ENCODE results near the gene CCDC73. TPM values are rescaled to one million over a fixed set of nuclear protein-coding genes. Genes with fewer than 3 reads are reported as not detected.

CCDC73 gene
- total RNA-seq, 1 donor from 2014 or later: not detected

DNA sequence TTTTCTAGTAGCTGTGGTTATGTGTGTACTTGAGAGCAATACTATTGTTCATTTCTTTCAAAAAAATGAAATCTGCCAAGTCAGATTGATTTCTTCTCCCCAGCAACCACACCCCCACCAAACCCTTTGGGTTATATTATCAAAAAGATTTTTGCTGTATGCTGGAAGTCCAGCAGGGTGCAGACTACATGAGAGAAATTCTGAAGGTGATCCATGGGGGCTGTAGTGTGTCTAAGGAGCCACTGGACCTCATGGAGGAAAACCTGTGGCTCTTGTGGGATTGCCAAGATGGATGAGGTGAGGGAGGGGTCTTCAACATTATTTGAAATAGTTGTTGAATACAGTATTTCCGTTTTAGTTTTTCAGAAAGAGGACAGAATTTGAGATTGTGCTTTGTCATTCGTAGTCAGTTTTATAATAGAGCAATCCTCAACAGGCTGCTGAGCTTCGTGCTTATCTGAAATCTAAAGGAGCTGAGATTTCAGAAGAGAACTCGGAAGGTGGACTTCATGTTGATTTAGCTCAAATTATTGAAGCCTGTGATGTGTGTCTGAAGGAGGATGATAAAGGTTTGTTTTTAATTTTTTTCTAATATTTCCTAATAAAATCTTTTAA is 207.8 kb downstream of the CCDC73 start:
- no peak for DNase-seq

DNA sequence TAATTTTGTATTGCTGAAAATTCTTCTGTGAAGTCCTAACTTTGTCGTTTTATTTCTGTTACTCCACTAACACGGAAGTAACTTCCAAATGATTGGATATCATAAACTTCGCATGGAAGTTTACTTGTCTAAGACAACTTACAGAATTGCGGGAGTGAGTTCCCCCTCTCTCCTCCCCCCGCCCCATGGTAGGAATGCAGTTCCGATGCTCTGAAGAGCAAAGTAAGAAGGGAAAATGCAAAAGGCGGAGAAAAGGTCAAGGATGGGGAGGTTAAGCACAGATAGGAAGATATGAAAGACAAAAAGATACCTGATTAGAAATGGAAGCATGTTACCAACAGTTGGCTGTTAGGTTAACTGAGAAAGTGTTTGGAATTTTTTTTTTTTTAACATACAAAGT is 209.5 kb downstream of the CCDC73 start:
- peak; percentile 2 for DNase-seq

DNA sequence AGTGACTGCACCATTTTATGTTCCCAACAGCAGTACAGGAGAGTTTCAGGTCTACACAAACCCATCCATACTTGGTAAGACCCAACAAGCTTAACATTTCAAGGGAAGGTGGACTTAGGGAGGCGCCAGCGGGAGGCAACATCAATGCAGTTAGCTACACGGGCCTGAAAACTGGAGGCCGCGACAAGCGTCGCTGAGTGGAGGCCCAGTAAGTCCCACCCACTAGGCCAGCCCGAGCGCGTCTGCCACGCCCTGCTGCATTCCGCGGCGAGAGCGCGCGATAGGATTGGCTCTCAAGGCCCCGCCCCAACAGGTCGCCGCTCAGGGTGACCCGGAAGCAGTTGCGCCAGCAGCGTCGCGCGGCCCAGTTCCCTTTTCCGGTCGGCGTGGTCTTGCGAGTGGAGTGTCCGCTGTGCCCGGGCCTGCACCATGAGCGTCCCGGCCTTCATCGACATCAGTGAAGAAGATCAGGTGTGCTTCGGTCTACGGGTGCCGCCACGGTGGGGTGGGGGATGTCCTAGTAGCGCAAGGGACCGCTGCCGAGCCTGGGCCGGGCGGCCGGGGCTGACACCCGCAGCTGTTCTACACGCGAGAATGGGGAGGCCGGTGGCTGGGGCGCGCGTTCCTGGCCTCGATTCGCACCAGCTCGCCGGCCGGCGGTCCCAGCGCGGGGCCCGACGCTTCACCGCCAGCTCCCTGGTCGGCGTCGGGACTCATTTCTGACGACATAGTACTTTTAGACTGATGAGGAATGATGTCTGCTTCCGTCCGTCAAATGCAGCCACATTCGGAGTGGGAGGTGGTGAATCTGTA is 210.8 kb downstream of the CCDC73 start, which contains the start of gene EIF3M:
EIF3M (plus strand) TSS at position 373 of the 813 bp plus-strand sequence; CDS start at position 430, 57 bp downstream.
- peak; percentile 98 for DNase-seq

DNA sequence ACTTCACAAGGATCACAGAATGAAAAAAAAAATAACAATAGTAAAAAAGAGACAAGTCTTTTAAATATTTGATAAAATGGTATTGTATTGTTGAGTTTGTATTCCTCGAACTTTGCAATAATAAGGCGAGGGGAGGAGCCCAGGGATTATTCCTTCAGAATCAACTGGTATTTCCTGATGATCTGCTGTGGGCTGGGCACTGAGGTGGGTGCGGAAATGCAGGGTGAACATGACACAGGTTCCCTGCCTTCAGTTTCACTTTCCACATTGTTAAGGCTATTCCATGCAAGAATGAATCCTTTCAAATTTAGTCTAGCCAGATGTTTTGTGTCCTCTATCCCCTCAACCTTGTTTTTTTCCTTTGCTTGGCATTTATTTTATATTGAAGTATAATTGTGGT is 212.9 kb downstream of the CCDC73 start:
- DNase-seq: no peak

DNA sequence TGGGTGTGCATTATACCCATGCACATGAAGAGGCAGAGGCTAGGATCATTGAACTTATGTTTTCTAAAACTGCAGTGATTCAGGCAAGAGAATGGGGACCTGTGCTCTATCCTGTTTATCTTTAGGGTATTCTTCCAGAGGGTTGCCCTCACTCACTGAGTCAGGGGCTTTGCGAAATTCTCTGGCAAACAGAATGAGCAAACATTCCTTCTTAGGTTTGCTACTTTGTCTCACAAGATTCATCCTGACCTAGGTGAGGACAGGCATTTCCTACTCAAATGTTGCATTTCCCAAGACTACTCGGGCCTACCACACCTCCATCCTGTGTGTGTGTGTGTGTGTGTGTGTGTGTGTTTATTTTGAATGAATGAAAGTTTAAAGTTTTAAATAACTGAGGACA is 213.5 kb downstream of the CCDC73 start:
- DNase-seq: no peak

DNA sequence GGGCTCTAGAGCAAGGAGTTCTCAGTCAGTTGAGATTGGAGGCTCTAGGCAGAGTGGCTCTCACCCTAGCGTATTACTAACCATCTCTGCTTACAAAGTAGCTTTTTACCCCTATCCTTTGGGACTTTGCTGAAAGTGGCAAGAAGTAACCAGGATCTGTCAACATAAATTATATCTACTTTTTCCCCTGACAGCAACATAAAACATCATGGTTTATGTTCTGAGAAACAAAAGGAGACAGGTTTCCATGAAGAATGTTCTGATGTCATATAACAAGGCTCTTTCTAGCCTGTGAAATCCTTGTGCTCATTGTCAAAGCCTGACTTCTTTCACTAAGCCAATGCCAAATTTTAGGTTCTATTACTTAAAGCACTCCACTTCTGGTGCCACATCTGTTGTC is 218.0 kb downstream of the CCDC73 start:
- no peak for DNase-seq

DNA sequence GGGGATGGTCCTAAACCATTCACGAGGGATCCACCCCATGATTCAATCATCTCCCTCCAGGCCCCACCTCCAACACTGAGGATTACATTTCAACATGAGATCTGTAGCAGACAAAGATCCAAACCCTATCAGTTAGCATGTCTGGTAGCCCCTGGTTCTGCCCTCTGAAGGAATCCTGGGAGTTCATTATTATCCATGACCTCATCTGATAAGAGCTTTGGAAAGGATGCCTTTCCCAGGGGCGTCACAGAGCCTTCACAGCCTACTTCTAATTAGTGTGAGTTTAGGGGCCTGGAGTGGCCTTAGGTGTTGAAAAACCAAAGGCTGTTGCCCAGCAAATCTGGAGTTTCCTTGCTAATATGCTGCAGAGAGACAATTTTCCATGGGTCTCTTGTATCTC is 219.4 kb downstream of the CCDC73 start:
- no peak for DNase-seq

DNA sequence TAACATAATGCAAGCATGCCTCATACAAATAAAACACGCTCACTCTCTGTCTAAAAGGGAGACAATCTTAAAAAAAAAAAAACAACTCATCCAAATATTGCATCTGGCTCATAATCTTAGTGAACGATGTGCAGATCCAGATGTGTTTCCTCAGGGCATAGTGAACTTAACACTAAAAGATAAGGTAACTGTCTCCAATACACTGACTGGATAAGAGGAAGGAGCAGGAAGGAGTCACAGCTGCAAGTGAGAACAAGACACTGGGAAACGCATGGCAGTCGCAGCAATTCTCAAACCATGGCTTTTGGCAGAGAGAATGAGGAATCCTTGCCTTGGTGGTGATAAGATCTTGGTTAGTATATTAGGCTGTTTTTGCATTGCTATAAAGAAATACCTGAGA is 220.0 kb downstream of the CCDC73 start:
- DNase-seq: no peak

DNA sequence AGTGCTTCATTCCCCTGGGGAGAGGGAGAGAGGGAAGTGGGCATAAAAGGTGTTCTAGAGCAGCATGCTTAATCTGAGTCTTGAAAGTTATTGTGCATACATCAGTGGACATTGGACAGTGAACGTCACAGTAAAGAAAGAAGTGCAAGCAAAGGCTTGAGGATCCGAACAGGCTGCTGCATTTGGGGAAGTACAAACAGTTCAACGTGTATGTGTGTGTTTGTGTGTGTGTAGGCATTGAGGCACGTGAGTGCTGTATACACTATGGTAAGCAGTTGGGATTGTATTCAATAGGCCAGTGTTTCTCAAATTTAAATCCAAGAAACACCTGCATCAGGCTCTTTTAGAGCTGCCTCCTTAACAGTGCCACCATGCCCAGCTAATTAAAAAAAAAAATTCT is 221.2 kb downstream of the CCDC73 start:
- no peak for DNase-seq

DNA sequence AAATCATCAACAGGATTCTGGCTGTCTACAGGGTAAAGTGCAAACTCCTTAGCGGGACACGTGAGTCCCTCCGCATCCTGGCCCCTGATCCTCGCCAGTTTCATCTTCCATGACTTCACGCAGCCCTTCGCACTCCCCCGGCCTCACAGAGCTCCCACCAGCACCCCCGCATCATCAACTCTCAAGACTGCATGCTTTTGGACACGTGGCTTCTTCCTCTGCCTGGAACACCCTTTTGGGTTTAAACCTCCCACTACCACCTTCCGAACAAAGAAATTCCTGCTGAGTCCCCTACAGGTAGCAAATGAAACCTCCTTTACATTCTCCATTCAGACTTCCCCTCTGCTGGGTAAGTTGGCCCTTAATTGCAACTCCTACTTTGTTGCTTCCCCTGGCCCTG is 223.4 kb downstream of the CCDC73 start:
- no peak for DNase-seq

DNA sequence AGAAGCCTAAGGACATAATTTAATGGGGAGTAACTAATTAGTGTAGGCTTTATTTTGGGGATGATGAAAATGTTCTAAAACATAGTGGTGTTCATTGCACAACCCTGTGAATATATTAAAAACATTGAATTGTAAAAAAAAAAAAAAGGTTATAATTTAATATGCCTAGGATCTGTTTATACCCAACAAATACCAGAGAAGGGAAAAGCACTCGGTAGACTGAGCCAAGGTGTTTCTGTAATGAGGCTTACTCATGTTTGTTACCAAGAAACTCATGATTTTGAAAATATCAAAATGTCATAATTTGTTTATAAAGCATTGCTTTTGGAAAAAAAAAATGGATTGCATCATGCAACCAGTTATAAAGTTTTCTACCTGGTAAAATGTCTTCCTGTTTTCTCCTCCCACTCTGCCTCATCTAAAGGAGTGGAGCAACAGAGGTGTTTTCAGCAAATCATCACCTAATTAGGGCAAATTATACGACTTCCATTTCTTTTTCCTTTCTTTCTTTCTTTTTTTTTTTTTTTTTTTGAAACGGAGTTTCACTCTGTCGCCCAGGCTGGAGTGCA is 225.1 kb downstream of the CCDC73 start:
- no peak for DNase-seq

DNA sequence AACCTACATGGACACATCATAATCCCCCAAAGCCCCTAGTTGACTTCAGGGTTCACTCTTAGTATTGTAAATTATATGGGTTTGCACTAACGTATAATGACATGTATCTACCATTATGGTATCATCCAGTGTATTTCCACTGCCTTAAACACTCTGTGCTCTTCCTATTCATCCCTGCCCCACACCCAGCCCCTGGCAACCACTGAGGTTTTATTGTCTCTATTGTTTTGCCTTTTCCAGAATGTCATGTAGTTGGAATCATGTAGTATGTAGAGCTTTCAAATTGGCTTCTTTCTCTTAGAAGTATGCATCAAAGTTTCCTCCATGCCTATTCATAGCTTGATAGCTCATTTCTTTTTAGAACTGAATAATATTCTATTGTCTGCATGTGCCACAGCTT is 227.3 kb downstream of the CCDC73 start:
- no peak for DNase-seq

DNA sequence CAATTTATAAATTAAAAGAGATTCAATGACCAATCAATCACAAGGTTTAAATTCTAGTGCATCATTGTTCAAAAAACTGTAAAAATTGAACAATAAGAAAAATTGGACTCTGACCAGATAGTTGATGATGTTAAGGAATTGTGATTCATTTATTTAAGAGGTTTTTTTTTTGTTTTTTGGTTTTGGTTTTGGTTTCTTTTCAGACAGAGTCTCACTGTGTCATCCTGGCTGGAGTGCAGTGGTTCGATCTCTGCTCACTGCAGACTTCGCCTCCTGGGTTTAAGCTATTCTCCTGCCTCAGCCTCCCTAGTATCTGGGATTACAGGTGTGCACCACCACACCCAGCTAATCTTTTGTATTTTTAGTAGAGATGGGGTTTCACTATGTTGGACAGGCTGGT is 227.9 kb downstream of the CCDC73 start:
- DNase-seq: no peak

DNA sequence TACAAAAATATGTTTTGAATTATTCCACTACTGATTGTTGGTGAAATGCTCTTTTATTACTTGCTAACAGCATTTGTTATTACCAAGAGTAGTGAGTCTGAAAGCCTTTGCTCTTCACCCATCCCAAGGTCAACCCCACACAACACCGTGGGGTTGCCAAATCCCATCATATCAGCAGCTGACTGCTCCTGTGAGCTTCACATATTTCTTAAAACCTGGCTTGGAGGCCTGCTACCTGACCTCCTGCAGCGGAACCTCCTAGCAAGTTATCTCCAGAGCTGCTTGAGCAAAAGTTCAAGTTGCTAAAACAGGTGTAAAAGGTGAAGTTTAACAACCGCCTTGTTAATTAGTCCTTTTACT is 230.9 kb downstream of the CCDC73 start:
- no peak for DNase-seq

DNA sequence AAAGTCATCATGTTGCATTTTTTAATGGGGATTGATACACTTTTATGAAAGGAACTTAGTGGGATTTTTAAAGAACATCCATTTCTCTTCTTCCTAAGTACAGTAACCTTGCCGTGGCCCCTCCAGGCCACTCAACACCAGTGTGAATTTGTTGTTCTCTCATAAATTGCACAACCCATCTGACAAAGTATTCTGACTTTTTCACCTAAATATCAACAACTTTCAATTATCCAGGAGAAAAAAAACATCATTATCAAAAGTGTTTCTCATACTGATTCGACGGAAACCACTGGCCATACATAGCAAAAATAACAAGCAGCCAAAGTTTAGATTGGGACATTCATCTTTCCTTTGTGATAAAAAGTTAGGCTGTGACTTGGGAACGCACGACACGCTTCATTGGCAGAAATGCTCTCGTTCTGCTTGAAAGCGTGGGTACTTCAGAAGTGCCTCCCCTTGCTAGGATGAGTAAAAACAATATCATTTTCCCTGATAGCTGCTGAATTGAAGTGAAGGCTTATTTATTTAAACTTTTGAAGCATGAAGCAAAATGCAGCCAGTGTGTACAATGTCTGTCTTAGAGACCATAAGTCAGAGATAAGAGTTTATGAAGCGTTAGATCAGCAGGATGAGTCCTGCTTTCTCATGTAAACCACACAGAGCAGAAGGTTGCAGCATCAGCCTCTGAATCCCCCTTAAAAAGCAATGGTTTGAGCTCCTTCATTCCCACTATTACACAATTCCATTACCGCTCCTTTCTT is 231.4 kb downstream of the CCDC73 start:
- DNase-seq: no peak

DNA sequence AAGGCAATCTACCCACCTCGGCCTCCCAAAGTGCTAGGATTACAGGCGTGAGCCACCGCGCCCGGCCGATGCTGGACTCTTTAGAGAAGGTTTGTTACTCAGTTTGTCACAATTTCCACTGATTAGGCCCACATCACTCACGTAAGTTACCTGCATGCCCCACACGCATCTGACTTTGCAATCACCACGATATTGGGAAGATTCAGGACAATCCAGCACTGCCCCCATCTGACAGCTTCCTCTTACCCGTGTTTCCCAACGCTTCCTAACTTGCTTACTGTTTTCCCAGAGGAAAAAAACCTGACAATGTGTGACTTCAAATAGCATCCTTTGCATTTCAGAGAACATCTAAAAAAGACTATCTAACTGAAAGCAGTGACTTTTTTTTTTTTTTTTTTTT is 232.6 kb downstream of the CCDC73 start:
- DNase-seq: no peak

DNA sequence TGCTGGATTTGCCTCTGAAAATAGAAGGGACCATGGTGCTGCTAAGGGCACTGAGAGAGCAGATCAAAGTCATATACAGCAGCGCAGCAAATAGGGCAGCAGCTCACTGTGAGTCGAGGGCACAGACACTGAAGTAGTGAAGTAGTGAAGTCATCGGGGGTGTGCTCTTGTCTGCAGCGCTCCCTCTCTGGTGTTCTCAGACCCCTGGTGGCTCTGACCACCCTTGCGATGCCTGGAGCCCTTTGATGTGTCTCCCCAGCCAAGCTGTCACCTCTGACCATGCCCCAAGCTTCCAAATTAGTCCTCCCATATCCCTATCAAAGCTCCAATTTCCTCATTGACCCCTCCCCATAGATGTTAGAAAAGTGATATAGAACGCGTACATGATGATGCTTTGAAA is 238.6 kb downstream of the CCDC73 start:
- no peak for DNase-seq

DNA sequence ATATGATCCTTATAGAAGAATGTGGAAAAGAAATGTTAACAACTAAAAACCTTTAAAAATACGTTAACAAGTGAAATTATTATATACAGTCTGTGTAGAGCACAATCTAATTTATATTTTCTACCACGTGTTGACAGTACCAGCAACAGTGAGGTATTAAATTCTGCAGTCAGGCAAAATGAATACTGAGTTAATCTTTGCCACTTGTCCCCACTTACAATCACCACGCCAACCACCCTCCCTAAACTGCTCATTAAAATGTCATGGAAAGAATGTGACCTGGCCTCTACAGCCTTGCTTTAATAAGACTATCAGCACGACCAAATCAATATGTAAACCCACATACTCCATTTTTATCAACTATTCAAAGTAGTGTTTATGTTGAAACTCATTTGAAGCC is 239.4 kb downstream of the CCDC73 start:
- peak; percentile 3 for DNase-seq

Other genes with a start within 250 kb of the CCDC73 start
- 425 TPM for gene EIF3M, start 210.8 kb downstream of the CCDC73 start, total RNA-seq
- gene PRRG4, start 35.3 kb upstream of the CCDC73 start, total RNA-seq: 5.8 TPM
- 40.9 TPM for gene QSER1, start 98.1 kb upstream of the CCDC73 start, total RNA-seq
- gene DEPDC7, start 221.2 kb upstream of the CCDC73 start, total RNA-seq: 17.0 TPM
- 21.0 TPM for gene TCP11L1, start 244.9 kb upstream of the CCDC73 start, total RNA-seq

Data from tongue (tissue), 2 donors.